ENCODE data around the gene CRB1.

- TF ChIP-seq, protein P1, sequence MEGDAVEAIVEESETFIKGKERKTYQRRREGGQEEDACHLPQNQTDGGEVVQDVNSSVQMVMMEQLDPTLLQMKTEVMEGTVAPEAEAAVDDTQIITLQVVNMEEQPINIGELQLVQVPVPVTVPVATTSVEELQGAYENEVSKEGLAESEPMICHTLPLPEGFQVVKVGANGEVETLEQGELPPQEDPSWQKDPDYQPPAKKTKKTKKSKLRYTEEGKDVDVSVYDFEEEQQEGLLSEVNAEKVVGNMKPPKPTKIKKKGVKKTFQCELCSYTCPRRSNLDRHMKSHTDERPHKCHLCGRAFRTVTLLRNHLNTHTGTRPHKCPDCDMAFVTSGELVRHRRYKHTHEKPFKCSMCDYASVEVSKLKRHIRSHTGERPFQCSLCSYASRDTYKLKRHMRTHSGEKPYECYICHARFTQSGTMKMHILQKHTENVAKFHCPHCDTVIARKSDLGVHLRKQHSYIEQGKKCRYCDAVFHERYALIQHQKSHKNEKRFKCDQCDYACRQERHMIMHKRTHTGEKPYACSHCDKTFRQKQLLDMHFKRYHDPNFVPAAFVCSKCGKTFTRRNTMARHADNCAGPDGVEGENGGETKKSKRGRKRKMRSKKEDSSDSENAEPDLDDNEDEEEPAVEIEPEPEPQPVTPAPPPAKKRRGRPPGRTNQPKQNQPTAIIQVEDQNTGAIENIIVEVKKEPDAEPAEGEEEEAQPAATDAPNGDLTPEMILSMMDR (IDR thresholded peaks at IDR 0.05; ENCODE audit: low read depth, low read length, poor library complexity, severe bottlenecking), result no peak
- TF ChIP-seq EZH2phosphoT487 (IDR thresholded peaks at IDR 0.05; ENCODE audit: borderline replicate concordance, low read length), result no peak
Observed at GRCh38 chr1:197342669-197343068, 74.6 kb downstream of the CRB1 start.

Data from DOHH2 (cell line).